ENCODE results near the gene CACHD1. TPM values are rescaled to one million over a fixed set of nuclear protein-coding genes. Genes with fewer than 3 reads are reported as not detected.

CACHD1 gene
- total RNA-seq, 3 donors from 2014 or later (not counting 1 experiment from before 2014, with no cell fraction given) = not detected

DNA sequence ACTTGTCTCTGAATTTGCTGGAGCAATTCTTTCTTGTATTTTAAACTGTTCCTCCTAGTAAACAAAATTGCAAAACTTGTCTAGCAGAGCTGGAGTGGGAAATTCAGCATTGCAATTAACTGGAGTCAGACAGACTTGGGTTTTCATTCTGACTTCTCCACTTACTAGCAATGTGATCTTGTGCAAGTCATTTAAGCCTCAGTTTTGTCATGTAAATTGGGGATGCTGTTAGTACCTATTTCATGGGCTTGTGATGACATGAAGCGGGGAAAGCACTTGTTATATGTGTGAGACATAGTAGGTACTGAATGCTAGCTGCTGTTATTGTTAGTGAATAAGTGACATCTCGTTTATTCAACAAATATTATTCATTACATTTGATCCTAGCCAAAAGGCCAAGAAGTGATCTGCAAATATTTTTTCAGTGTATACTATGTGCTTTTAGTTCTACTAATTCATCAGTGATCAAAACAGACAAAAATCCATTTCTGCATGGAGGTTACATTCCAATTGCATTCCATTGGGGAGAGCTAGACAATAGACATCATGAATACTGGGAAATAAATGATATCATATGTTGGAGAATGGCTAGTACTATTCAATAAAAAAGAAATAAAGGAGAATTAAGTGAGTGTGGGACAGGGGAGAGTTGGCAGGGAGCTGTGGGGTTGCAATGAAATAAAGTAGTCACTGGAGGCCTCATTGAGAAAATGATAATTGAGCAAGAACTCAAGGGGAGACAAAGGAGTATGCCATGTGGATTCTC, 47.1 kb downstream of the CACHD1 start:
- H3K27ac ChIP-seq (ENCODE audit: low read length) = no peak overlapping the region
- H3K36me3 ChIP-seq (ENCODE audit: control insufficient read depth, insufficient read depth, low read length) = no peaks in the 10 kb centered on the region
- H3K4me1 ChIP-seq (ENCODE audit: control insufficient read depth, insufficient read depth, low read length) = no peaks in the 10 kb centered on the region
- H3K9me3 ChIP-seq (ENCODE audit: control insufficient read depth, insufficient read depth, low read length) = no peaks in the 10 kb centered on the region
- Mint-ChIP-seq H3K27me3 (ENCODE audit: low read depth in 2 of 2) (no peaks in the 10 kb centered on the region), H3K9me3 (no peaks in the 10 kb centered on the region), H3K4me3 (no peak overlapping the region), H3K27ac (no peak overlapping the region), H3K4me1 (no peaks in the 10 kb centered on the region), H3K36me3 (no peaks in the 10 kb centered on the region)
- WGBS (ENCODE audit: insufficient coverage) = 71% methylated on average over 1 of the region's 2 CpGs
- H3K27me3 ChIP-seq (ENCODE audit: control insufficient read depth, insufficient read depth, low read length) = no peaks in the 10 kb centered on the region
- TF ChIP-seq, protein P1, sequence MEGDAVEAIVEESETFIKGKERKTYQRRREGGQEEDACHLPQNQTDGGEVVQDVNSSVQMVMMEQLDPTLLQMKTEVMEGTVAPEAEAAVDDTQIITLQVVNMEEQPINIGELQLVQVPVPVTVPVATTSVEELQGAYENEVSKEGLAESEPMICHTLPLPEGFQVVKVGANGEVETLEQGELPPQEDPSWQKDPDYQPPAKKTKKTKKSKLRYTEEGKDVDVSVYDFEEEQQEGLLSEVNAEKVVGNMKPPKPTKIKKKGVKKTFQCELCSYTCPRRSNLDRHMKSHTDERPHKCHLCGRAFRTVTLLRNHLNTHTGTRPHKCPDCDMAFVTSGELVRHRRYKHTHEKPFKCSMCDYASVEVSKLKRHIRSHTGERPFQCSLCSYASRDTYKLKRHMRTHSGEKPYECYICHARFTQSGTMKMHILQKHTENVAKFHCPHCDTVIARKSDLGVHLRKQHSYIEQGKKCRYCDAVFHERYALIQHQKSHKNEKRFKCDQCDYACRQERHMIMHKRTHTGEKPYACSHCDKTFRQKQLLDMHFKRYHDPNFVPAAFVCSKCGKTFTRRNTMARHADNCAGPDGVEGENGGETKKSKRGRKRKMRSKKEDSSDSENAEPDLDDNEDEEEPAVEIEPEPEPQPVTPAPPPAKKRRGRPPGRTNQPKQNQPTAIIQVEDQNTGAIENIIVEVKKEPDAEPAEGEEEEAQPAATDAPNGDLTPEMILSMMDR (IDR thresholded peaks at IDR 0.05) = no peak
- DNase-seq = no peak
- intact Hi-C loops (cut with micrococcal nuclease) = no loop called here
- ATAC-seq = no peak
- no peak overlapping the region for H3K4me3 ChIP-seq (ENCODE audit: low read length)

DNA sequence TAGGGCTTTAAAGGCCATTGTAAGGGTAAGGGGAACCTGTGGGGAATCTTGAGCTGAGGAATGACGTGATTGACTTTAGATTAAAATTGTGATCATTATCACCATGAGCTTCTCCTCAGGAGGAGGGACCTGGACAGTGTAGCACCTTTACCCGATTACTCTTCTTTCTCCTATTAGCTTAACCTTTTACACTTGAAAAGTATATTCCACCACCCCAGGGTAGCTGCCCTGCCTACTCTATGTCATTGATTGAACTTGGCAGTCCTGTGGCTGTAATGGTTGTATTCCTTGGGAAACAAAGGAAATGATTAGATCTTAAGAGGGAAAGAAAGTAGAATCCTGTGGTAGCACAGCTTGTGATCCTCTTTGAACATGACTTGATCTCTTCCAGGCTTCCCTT, 47.7 kb downstream of the CACHD1 start:
- ATAC-seq (no peak), DNase-seq (no peak)
- no peak overlapping the region for H3K4me3 ChIP-seq (ENCODE audit: low read length)
- Mint-ChIP-seq H3K27ac (no peak overlapping the region), H3K4me3 (no peak overlapping the region), H3K27me3 (ENCODE audit: low read depth in 2 of 2) (no peaks in the 10 kb centered on the region), H3K4me1 (no peaks in the 10 kb centered on the region), H3K9me3 (no peaks in the 10 kb centered on the region), H3K36me3 (no peaks in the 10 kb centered on the region)
- no peaks in the 10 kb centered on the region for H3K36me3 ChIP-seq (ENCODE audit: control insufficient read depth, insufficient read depth, low read length)
- intact Hi-C loops (cut with micrococcal nuclease) = no loop called here
- WGBS (ENCODE audit: insufficient coverage) = 100% methylated on average over 1 of the region's 2 CpGs
- no peak overlapping the region for H3K27ac ChIP-seq (ENCODE audit: low read length)
- TF ChIP-seq, protein P1 (IDR thresholded peaks at IDR 0.05) = no peak
- no peaks in the 10 kb centered on the region for H3K4me1 ChIP-seq (ENCODE audit: control insufficient read depth, insufficient read depth, low read length)
- H3K9me3 ChIP-seq (ENCODE audit: control insufficient read depth, insufficient read depth, low read length) = no peaks in the 10 kb centered on the region
- H3K27me3 ChIP-seq (ENCODE audit: control insufficient read depth, insufficient read depth, low read length) = no peaks in the 10 kb centered on the region

DNA sequence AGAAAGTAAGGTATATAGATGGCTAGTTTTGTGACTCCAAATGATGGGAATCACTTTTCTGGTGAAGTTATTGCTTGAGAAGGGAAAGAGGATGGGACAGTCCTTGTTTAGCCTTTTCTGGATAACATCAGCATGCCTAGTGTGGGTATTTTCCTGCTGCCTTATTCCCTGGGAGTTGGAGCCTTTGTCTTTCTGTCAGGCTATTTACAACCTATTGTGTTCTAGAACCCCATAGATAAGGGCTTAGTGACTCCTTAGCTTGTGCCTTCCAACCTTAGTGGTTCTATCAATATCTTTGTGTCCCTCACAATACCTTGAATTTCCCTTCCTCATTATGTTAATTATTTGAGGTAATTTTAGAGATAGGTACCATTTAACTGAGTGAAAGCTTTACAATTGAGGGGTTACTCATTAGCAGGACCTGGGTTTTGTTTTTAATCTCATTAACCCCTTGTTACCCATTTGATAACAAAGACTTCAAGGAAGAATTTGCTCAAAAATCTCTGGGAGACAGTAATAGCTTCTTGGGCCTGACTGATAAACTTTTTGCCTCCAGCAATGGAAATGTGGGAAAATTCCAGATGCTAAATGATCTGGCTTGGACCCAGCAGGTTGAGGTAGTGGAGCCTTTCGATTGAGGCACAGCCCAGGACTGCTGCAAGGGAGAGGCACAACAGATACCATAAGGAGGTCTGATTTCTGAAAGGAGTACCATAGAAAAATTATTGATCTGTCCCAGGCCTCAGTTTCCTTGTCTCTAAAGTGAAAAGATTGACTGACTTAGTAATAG, 49.0 kb downstream of the CACHD1 start:
- H3K4me1 Mint-ChIP-seq = no peaks in the 10 kb centered on the region
- H3K9me3 Mint-ChIP-seq = no peaks in the 10 kb centered on the region
- Histone ChIP-seq H3K27me3 (ENCODE audit: control insufficient read depth, insufficient read depth, low read length) (no peaks in the 10 kb centered on the region), H3K4me3 (ENCODE audit: low read length) (no peak overlapping the region), H3K9me3 (ENCODE audit: control insufficient read depth, insufficient read depth, low read length) (no peaks in the 10 kb centered on the region), H3K36me3 (ENCODE audit: control insufficient read depth, insufficient read depth, low read length) (no peaks in the 10 kb centered on the region), H3K4me1 (ENCODE audit: control insufficient read depth, insufficient read depth, low read length) (no peaks in the 10 kb centered on the region), H3K27ac (ENCODE audit: low read length) (no peak overlapping the region)
- TF ChIP-seq, protein P1 (IDR thresholded peaks at IDR 0.05) = no peak
- no peak for ATAC-seq
- DNase-seq = no peak
- 75% methylated on average over 1 of the region's 1 CpG for WGBS (ENCODE audit: insufficient coverage)
- intact Hi-C loops (cut with micrococcal nuclease) = no loop called here
- no peak overlapping the region for H3K27ac Mint-ChIP-seq
- H3K4me3 Mint-ChIP-seq = no peak overlapping the region
- peaks cover 0 to 8% of the 10 kb centered on the region in 2 donors for H3K27me3 Mint-ChIP-seq (ENCODE audit: low read depth in 2 of 2)
- H3K36me3 Mint-ChIP-seq = no peaks in the 10 kb centered on the region

Data from natural killer cell (primary cell).